Measurements from ENCODE around the gene WDR64.

Gene WDR64

GRCh38 chr1:241652012-241652411, at the start of gene WDR64:
Gene WDR64 (plus strand): TSS chr1:241652281. CDS start chr1:241652485, 204 bp downstream.
- no peak for DNase-seq (ENCODE audit: low read depth in 1 of 2, low spot score in 1 of 2)

- DNase-seq (ENCODE audit: low read depth in 1 of 2, low spot score in 1 of 2), result no peak
Measured at GRCh38 chr1:241603731-241604245, 48.3 kb upstream of the WDR64 start.

GRCh38 chr1:241605146-241605805, 46.8 kb upstream of the WDR64 start:
- no peak for DNase-seq (ENCODE audit: low read depth in 1 of 2, low spot score in 1 of 2)

GRCh38 chr1:241606544-241606943, 45.5 kb upstream of the WDR64 start:
- DNase-seq (ENCODE audit: low read depth in 1 of 2, low spot score in 1 of 2), result no peak

- DNase-seq (ENCODE audit: low read depth in 1 of 2, low spot score in 1 of 2), result no peak
Measured at GRCh38 chr1:241607497-241607896, 44.6 kb upstream of the WDR64 start.

- DNase-seq (ENCODE audit: low read depth in 1 of 2, low spot score in 1 of 2), result no peak
Measured at GRCh38 chr1:241608379-241609033, 43.6 kb upstream of the WDR64 start.

- DNase-seq (ENCODE audit: low read depth in 1 of 2, low spot score in 1 of 2), result no peak
Measured at GRCh38 chr1:241610056-241610815, 41.8 kb upstream of the WDR64 start.

- DNase-seq (ENCODE audit: low read depth in 1 of 2, low spot score in 1 of 2), result no peak
Measured at GRCh38 chr1:241611063-241611462, 41.0 kb upstream of the WDR64 start.

- no peak for DNase-seq (ENCODE audit: low read depth in 1 of 2, low spot score in 1 of 2)
Measured at GRCh38 chr1:241611736-241612135, 40.3 kb upstream of the WDR64 start.

- no peak for DNase-seq (ENCODE audit: low read depth in 1 of 2, low spot score in 1 of 2)
Measured at GRCh38 chr1:241612533-241613477, 39.3 kb upstream of the WDR64 start.

- no peak for DNase-seq (ENCODE audit: low read depth in 1 of 2, low spot score in 1 of 2)
Measured at GRCh38 chr1:241614144-241614543, 37.9 kb upstream of the WDR64 start.

GRCh38 chr1:241614572-241614971, 37.5 kb upstream of the WDR64 start:
- no peak for DNase-seq (ENCODE audit: low read depth in 1 of 2, low spot score in 1 of 2)

- no peak for DNase-seq (ENCODE audit: low read depth in 1 of 2, low spot score in 1 of 2)
Measured at GRCh38 chr1:241615043-241615974, 36.8 kb upstream of the WDR64 start.

GRCh38 chr1:241617426-241617825, 34.7 kb upstream of the WDR64 start:
- DNase-seq (ENCODE audit: low read depth in 1 of 2, low spot score in 1 of 2), result no peak

GRCh38 chr1:241622669-241623068, 29.4 kb upstream of the WDR64 start:
- no peak for DNase-seq (ENCODE audit: low read depth in 1 of 2, low spot score in 1 of 2)

GRCh38 chr1:241624935-241625334, 27.1 kb upstream of the WDR64 start:
- no peak for DNase-seq (ENCODE audit: low read depth in 1 of 2, low spot score in 1 of 2)

- DNase-seq (ENCODE audit: low read depth in 1 of 2, low spot score in 1 of 2), result no peak
Measured at GRCh38 chr1:241627453-241628259, 24.4 kb upstream of the WDR64 start.

- DNase-seq (ENCODE audit: low read depth in 1 of 2, low spot score in 1 of 2), result no peak
Measured at GRCh38 chr1:241630005-241630404, 22.1 kb upstream of the WDR64 start.

- no peak for DNase-seq (ENCODE audit: low read depth in 1 of 2, low spot score in 1 of 2)
Measured at GRCh38 chr1:241630476-241630875, 21.6 kb upstream of the WDR64 start.

Data from activated T-helper 1 cell treated with anti-CD3 and anti-CD28 coated beads, Interleukin-2, amount 50 U/mL, for 16 hours (primary cell).